ENCODE measurements around the gene OSBPL3. TPM values are rescaled to one million over a fixed set of nuclear protein-coding genes. Genes with fewer than 3 reads are reported as not detected.
A peak's percentile ranks its signal among the peaks of the same experiment; 100 is the strongest.

OSBPL3 gene
- total and polyA plus RNA-seq, 2 donors (not counting 3 experiments of a cell fraction or from before 2014, with no cell fraction given): 7.5 to 27.1 TPM

DNA sequence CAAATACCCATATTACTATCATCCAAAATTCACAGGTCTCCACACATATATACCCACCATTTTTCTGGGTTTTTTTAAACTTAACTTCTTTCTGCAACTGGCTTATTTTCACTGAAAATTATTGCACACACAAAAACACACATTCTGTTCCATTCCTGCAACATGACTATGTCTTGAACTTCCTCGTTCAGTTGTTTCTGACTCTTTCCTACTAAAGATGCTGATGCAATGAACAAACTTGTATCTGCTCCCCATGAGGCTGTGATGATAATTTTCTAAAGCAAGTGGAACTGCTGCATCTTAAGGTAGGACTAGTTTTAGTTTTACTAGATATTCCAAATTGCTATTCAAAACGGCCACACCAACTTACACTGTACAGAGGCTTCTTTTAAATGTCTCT is 77.7 kb downstream of the OSBPL3 start:
- H3K9ac ChIP-seq (replicated peaks; ENCODE audit: extremely low read depth, insufficient read depth, low read length): no peak overlapping the region
- ChIA-PET CTCF (no interaction called here), POLR2A (no interaction called here)
- no TSS peak for BruUV-seq (replicated peaks)
- H3K36me3 ChIP-seq (ENCODE audit: control insufficient read depth in 2 of 2, extremely low read depth in 1 of 2, insufficient read depth in 2 of 2, low read length in 2 of 2): no peaks in the 10 kb centered on the region
- intact Hi-C loops (cut with micrococcal nuclease): no loop called here
- H3K9me1 ChIP-seq (replicated peaks; ENCODE audit: control insufficient read depth, extremely low read depth, insufficient read depth, low read length): no peaks in the 10 kb centered on the region
- no peak overlapping the region for H3K4me3 ChIP-seq (replicated peaks in 1 of 3; ENCODE audit: insufficient read depth in 1 of 3, low read depth in 1 of 3, low read length in 3 of 3)
- H4K20me1 ChIP-seq (replicated peaks; ENCODE audit: control insufficient read depth, extremely low read depth, insufficient read depth, low read length): no peaks in the 10 kb centered on the region
- no peak overlapping the region for H3K27ac ChIP-seq (ENCODE audit: insufficient read depth, low read depth, low read length)
- H3K27me3 ChIP-seq (ENCODE audit: control insufficient read depth in 2 of 2, insufficient read depth in 2 of 2, low read length in 2 of 2): no peaks in the 10 kb centered on the region
- no peak for DNase-seq (ENCODE audit: low read depth, low spot score)
- H2AFZ ChIP-seq (ENCODE audit: low read depth, low read length): no peak overlapping the region
- TF ChIP-seq GATA2 (IDR thresholded peaks at IDR 0.05; ENCODE audit: insufficient read depth, insufficient read length, low read depth, low read length): no peak
- dilution Hi-C loops (cut with MboI; ENCODE audit: extremely low pct_ligation_motif_present, low sequenced_read_pairs): no loop called here
- H3K79me2 ChIP-seq (ENCODE audit: control insufficient read depth, insufficient read depth, low read length): peaks cover 85% of the 10 kb centered on the region
- no peak overlapping the region for H3K4me2 ChIP-seq (ENCODE audit: insufficient read depth, low read length)
- FAIRE-seq: peak; percentile 37
- peaks cover 13% of the 10 kb centered on the region for H3K4me1 ChIP-seq (ENCODE audit: control insufficient read depth, extremely low read depth, insufficient read depth, low read length)
- no peaks in the 10 kb centered on the region for H3K9me3 ChIP-seq (replicated peaks; ENCODE audit: control insufficient read depth, insufficient read depth, low read length)

DNA sequence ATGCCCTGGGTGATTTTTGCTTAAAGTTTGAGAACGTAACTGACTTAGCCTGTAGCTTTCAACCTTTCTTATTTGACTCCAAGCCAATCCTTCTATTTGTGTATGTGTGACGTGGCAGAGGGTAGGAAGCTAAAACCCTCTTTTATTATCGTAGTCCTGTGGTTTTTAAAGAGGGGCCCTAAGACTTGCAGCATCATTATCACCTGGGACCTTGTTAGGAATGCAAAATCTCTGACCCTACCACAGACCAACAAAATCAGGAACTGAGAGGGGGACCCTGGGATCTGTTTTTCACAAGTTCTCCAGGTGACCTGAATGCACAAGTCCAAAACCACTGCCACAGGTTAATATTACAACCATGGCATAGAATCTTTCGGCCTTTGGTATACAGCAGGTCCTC is 80.1 kb downstream of the OSBPL3 start:
- no peak for TF ChIP-seq JUN (IDR thresholded peaks at IDR 0.05; ENCODE audit: borderline replicate concordance, insufficient read depth, insufficient read length, low read depth)
- TF ChIP-seq GATA2 (IDR thresholded peaks at IDR 0.05; ENCODE audit: insufficient read depth, insufficient read length, low read depth, low read length): no peak
- TF ChIP-seq POLR2AphosphoS5 (IDR thresholded peaks at IDR 0.05; ENCODE audit: insufficient read depth, low read depth, low read length): no peak
- intact Hi-C loops (cut with micrococcal nuclease): no loop called here
- BruUV-seq (replicated peaks): no TSS peak
- Histone ChIP-seq H3K4me1 (ENCODE audit: control insufficient read depth, extremely low read depth, insufficient read depth, low read length) (no peaks in the 10 kb centered on the region), H3K9ac (replicated peaks; ENCODE audit: extremely low read depth, insufficient read depth, low read length) (no peak overlapping the region), H3K4me2 (ENCODE audit: insufficient read depth, low read length) (no peak overlapping the region), H2AFZ (ENCODE audit: low read depth, low read length) (no peak overlapping the region), H3K9me3 (replicated peaks; ENCODE audit: control insufficient read depth, insufficient read depth, low read length) (no peaks in the 10 kb centered on the region), H3K9me1 (replicated peaks; ENCODE audit: control insufficient read depth, extremely low read depth, insufficient read depth, low read length) (no peaks in the 10 kb centered on the region), H3K4me3 (replicated peaks in 1 of 3; ENCODE audit: insufficient read depth in 1 of 3, low read depth in 1 of 3, low read length in 3 of 3) (no peak overlapping the region), H3K36me3 (ENCODE audit: control insufficient read depth in 2 of 2, extremely low read depth in 1 of 2, insufficient read depth in 2 of 2, low read length in 2 of 2) (no peaks in the 10 kb centered on the region), H3K27ac (ENCODE audit: insufficient read depth, low read depth, low read length) (no peak overlapping the region), H3K27me3 (ENCODE audit: control insufficient read depth in 2 of 2, insufficient read depth in 2 of 2, low read length in 2 of 2) (no peaks in the 10 kb centered on the region), H4K20me1 (replicated peaks; ENCODE audit: control insufficient read depth, extremely low read depth, insufficient read depth, low read length) (no peaks in the 10 kb centered on the region), H3K79me2 (ENCODE audit: control insufficient read depth, insufficient read depth, low read length) (peaks cover 78% of the 10 kb centered on the region)
- dilution Hi-C loops (cut with MboI; ENCODE audit: extremely low pct_ligation_motif_present, low sequenced_read_pairs): no loop called here
- ChIA-PET POLR2A (no interaction called here), CTCF (interaction anchor here (0.9 to 1.4 kb wide), 5 partner anchors 8 to 79 kb away, joined by 3 to 5 read pairs (median 4); no protein-coding TSS in a partner anchor)
- no peak for FAIRE-seq
- DNase-seq (ENCODE audit: low read depth, low spot score): no peak

All from endothelial cell of umbilical vein (primary cell).